NCI-H1105 (cell line): Measurements from ENCODE around the gene SLC25A44.
"Not testable (repeated sequence)": the region's sequence is repeated elsewhere in the genome, so short reads cannot be mapped to it uniquely, and the experiment has no call there.

Source experiments
- DNase-seq: peaks from one replicate; lab custom pipeline; 2025; lab: John Stamatoyannopoulos, UW

The SLC25A44 gene

GRCh38 chr1:156163712-156164111 is 30.2 kb upstream of the SLC25A44 start:
- DNase-seq, result no peak

GRCh38 chr1:156164125-156164831 is 29.6 kb upstream of the SLC25A44 start:
- no peak for DNase-seq

DNA sequence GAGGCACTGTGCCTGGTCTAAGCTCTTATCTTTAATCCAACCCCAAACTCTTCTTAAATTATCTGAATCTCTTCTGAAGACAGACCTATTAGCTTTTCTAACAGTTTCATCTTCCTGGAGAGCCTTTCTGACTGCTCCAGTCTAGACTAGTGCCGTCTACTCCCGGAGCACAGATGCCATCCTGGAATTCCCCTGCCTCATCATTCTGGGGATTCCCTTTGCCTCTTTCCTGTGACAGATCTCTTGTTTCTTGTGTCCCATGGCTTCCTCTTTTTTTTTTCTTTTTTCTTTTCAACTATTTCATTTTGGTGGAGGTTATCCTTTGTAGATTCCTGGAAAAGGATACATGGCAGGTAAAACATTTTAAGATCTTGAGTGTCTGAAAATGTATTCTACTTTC is 28.8 kb upstream of the SLC25A44 start:
- no peak for DNase-seq

GRCh38 chr1:156167536-156167935 is 26.4 kb upstream of the SLC25A44 start:
- DNase-seq, result no peak

DNA sequence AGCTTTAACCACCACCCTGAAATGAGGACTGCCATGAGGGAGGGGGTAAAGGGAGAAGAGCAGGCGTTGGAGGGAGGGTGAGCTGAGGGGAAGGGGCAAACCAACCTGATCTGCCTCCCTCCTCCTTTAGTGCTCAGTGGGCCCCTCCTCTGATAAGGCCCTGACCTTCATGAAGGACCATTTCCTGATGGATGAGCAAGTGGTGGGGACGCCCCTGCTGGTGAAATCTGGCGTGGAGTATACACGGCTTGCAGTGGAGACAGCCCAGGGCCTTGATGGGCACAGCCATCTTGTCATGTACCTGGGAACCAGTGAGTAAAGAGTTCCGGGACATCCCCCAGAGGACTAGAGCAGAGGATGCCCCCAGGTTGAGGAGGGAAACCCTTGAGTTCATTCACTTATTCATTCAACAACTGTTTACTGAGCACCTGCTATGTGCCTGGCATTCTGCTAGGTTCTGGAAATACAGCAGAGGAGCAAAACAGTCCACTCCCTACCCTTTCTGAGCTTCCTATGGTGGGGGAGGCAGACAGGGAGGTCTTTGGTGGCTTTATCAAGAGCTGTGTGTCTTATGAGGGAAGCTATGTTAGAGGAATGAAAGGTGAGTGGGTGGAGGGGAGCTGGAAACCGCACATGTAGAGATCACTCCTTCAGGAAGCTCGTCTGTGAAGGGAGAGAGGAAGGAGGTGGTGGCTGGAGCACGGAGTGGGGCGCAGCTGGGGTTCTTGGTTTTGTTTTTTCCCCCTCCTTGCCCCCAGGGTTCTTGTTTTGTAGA is 21.0 kb upstream of the SLC25A44 start:
- no peak for DNase-seq

DNA sequence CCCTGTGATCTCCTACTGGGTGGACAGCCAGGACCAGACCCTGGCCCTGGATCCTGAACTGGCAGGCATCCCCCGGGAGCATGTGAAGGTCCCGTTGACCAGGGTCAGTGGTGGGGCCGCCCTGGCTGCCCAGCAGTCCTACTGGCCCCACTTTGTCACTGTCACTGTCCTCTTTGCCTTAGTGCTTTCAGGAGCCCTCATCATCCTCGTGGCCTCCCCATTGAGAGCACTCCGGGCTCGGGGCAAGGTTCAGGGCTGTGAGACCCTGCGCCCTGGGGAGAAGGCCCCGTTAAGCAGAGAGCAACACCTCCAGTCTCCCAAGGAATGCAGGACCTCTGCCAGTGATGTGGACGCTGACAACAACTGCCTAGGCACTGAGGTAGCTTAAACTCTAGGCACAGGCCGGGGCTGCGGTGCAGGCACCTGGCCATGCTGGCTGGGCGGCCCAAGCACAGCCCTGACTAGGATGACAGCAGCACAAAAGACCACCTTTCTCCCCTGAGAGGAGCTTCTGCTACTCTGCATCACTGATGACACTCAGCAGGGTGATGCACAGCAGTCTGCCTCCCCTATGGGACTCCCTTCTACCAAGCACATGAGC is 17.2 kb upstream of the SLC25A44 start:
- DNase-seq, result no peak

GRCh38 chr1:156177919-156178654 is 15.8 kb upstream of the SLC25A44 start:
- no peak for DNase-seq

DNA sequence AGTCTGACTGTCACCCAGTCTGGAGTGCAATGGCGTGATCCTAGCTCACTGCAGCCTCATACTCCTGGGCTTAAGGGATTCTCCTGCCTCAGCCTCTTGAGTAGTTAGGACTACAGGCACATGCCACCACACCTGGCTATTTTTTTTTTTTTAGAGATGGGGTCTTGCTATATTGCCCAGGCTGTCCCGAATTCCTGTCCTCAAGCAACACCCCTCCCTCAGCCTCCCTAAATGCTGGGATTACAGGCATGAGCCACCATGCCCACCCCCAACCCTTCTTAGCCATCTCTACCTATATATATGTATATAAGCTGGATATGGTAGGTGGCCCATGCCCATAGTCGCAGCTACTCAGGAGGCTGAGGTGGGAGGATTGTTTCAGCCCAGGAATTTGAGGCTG is 13.4 kb upstream of the SLC25A44 start:
- DNase-seq, result no peak

DNA sequence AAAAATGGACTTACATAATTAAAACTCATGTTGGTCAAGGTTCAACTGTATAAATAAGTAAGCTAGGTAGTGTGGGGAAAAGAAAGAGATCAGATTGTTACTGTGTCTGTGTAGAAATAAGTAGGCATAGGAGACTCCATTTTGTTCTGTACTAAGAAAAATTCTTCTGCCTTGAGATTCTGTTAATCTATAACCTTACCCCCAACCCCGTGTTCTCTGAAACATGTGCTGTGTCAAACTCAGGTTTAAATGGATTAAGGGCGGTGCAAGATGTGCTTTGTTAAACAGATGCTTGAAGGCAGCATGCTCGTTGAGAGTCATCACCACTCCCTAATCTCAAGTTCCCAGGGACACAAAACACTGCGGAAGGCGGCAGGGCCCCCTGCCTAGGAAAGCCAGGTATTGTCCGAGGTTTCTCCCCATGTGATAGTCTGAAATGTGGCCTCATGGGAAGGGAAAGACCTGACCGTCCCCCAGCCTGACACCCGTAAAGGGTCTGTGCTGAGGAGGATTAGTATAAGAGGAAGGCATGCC is 12.4 kb upstream of the SLC25A44 start:
- not testable (repeated sequence) for DNase-seq

- DNase-seq, result not testable (repeated sequence)
Measured at GRCh38 chr1:156182010-156182779, 11.7 kb upstream of the SLC25A44 start.

DNA sequence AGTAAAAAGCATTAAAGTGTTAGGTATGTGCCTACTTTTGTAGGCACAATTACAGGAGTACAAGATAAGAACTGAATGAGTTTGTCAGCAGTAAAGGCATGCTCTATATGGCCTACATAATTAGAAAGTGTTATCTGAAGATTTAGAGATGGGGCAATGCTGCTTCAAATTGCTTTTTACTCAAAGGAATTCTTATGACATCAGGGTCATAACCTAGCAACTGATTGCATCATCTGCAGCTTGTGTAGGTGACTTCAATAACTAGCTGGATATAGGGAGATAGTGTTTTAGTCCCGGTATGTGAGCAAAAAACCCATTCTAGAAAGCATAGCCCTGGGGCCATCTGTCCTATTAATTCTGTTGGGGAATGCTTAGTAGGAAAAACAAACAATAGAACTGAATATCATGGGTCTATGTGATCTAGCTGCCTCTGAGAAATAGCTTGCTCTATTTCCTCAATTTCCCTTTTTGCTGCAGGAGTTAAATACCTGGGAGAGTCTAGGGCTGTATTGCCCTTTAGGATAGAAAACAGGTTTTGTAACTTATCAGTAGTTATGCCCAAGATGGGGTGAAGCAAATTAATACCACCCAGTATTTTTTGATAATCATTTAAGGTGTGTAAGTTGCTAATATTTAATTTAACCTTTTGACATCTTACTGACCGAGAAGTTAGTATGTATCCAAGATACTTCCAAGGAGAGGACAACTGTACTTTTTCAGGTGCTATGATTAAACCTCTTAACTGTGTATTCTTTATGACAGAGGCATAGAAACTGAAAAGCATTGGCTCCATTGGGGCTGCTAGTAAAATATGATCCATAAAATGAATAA is 7.3 kb upstream of the SLC25A44 start:
- not testable (repeated sequence) for DNase-seq

GRCh38 chr1:156190265-156190664 is 3.6 kb upstream of the SLC25A44 start:
- not testable (repeated sequence) for DNase-seq

GRCh38 chr1:156191292-156191964 is 2.5 kb upstream of the SLC25A44 start:
- DNase-seq, result no peak

DNA sequence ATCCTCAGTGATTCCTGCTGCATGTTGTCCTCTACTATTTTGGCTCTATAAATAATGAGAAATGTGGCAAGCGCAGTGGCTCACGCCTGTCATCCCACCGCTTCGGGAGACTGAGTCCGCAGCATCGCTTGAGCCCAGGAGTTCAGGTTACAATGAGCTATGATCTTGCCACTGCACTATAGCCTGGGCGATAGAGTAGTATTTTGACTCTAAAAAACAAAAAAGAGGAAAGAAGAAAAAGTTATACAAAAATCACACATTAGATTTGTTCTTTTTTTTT is 756 bp upstream of the SLC25A44 start:
- DNase-seq, result no peak

DNA sequence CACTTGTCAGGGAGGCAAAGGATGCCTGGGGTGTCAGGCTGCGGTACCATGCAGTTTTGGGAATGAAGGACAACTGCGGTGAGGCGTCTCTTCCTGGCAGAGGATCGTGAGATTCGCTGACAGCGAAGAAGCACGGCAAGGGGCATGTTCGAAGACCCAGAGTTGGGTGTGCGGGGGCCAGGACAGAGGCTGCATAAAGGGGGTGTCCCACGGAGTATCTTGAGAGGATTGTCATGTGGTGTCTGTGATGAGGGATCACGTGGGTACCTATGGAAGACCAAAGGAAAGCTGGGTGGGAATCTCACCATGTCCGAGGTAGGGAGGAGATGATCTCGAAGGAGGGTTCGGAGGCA is 372 bp downstream of the SLC25A44 start:
- no peak for DNase-seq

DNA sequence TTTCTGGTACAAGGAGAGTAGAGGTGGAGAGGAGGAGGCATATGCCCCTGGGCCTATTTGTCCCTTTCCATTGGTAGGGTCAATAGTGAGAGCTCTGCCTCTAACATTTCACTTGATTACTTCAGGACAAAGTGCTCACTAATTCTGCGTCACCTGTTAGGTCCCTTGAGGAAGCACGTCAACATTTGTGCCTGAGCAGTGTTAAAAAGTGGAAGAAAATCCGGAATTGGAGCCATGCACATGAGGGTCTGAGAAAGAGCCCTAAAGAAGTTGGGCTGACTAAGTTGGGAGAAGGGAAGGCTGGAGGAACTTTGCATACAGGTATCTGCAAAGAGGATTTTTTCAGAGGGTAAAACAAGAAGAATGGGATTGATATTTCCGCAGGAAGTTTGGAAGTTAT is 1.9 kb downstream of the SLC25A44 start:
- DNase-seq, result no peak

DNA sequence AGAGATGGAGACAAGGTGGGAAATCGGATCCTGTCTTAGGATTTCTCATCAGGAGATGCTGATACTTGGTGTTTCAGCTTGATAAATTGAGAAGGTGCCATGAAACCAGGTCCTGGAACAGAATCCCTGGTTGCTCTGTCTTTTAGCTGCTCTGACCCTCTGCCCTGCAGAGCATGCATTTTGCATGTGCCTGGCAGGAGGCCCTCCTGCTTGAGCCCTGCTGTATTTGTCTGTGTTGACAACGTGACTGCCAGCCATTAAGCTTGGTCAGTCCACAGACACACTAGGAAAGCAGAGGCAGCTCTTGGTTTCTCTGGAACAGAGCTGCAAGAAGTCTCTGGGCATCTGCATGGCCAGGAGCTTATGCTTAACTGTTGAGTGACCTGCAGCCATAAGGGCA is 2.5 kb downstream of the SLC25A44 start:
- no peak for DNase-seq

DNA sequence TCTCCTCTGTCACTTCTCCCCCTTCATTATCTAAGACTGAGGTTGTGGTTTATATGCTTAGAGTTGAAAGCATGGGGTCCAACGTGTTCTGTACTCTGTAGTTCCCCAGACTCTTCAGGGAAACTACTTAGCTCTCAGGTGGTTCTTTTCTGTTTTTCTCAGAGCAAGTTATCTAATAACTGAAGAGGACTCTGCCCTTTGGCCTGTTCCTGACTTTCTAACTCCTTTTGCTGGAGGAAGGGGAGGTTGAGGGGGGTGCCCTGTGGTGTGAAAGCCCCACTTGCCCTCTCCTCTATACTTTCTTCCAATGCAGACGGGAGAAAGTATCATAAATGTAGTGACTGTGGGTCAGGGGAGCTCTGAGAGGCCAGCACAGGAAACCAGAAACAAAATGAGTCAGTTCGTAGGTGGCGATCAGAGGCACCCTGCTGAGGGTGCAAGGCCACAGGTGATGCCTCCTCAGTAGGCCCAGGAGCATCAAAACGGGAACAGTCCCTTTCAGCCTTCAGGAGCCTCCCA is 5.0 kb downstream of the SLC25A44 start:
- DNase-seq, result no peak

- no peak for DNase-seq
Measured at GRCh38 chr1:156200044-156200443, 6.1 kb downstream of the SLC25A44 start.

DNA sequence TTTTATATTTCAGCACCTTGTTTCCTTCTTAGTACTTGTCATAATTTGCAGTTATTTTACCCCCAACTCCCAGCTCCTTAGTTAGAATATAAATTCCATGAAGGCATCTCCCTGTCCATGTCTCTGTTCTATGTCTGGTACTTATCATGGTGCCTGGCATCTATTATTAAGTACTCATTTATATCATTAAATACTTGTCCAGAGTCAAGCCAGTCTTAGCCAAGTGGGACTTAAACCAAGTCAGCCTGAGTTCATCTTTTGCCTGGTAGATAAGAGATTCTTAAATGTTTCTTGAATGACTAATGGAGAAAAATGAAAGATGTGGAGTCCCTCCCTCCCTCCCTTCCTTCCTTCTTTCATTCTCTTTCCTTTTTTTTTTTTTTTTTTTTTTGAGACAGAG is 9.4 kb downstream of the SLC25A44 start:
- no peak for DNase-seq
